H1 (cell line): Measurements from ENCODE around the gene ACCS. TPM values are rescaled to one million over a fixed set of nuclear protein-coding genes. Genes with fewer than 3 reads are reported as not detected.

Source experiments
- CTCF ChIA-PET: fragments of 300-600 bp; sonication (Branson Sonifier 250); formaldehyde crosslinking; loops from one replicate; lab custom pipeline; 2021; ENCODE audit not compliant: partially characterized antibody; lab: Charles Lee
- POLR2A ChIA-PET: fragments of 300-600 bp; sonication (Branson Sonifier 250); formaldehyde crosslinking; loops from one replicate; lab custom pipeline; 2021; ENCODE audit warnings: inconsistent platforms; ENCODE audit not compliant: partially characterized antibody; lab: Charles Lee
- DNase-seq, 2 experiments: peaks; one replicate each; pipeline versions ENCODE4 v3.0.0 to v3.0.0-alpha.2; 2010 to 2022; ENCODE audit warnings: low spot score in 2 of 2, low read depth in 1 of 2, mixed read lengths in 1 of 2
- FAIRE-seq: peaks from 2 replicates; lab custom pipeline; 2011; peaks lifted over from hg19 to GRCh38; lab: Jason Lieb, UNC
- H2AFZ ChIP-seq: 2 replicates; pipeline ENCODE4 v1.8.1; 2012; ENCODE audit warnings: low read length, inconsistent platforms
- H2AK5ac ChIP-seq: 2 replicates; pipeline ENCODE4 v1.6.1; 2013; ENCODE audit warnings: low read depth, low read length
- H2BK120ac ChIP-seq: replicated peaks from 2 replicates; pipeline ENCODE3; 2013; ENCODE audit warnings: low read depth, low read length, inconsistent platforms
- H2BK12ac ChIP-seq: 2 replicates; pipeline ENCODE4 v1.6.1; 2013; ENCODE audit warnings: low read depth, low read length
- H2BK15ac ChIP-seq: 2 replicates; pipeline ENCODE4 v1.6.1; 2013; ENCODE audit warnings: low read length
- H2BK20ac ChIP-seq: 2 replicates; pipeline ENCODE4 v1.6.1; 2013; ENCODE audit warnings: low read length
- H2BK5ac ChIP-seq: 2 replicates; pipeline ENCODE4 v1.6.1; 2013; ENCODE audit warnings: low read depth, low read length
- H3K14ac ChIP-seq: 2 replicates; pipeline ENCODE4 v1.6.1; 2013; ENCODE audit warnings: inconsistent platforms; ENCODE audit not compliant: insufficient read length
- H3K18ac ChIP-seq: 2 replicates; pipeline ENCODE4 v1.6.1; 2013; ENCODE audit warnings: low read length; ENCODE audit errors: extremely low read depth
- H3K23ac ChIP-seq: 2 replicates; pipeline ENCODE4 v1.6.1; 2013; ENCODE audit warnings: inconsistent platforms; ENCODE audit not compliant: insufficient read length
- H3K23me2 ChIP-seq: 2 replicates; pipeline ENCODE4 v1.6.1; 2013; ENCODE audit warnings: low read depth, low read length
- H3K27ac ChIP-seq: 2 replicates; pipeline ENCODE4 v1.6.1; 2011; ENCODE audit warnings: low read depth, low read length, inconsistent platforms
- H3K27me3 ChIP-seq, 4 experiments: replicated peaks in 1 of 4; 1 replicate in 1 of 4; 2 replicates in 3 of 4; pipeline versions ENCODE4 v1.6.1 to v1.8.1; 2011 to 2013; ENCODE audit warnings: low read length in 3 of 4, mild to moderate bottlenecking in 3 of 4, inconsistent platforms in 2 of 4, mixed read lengths in 2 of 4, moderate library complexity in 1 of 4; ENCODE audit not compliant: control insufficient read depth in 3 of 4, insufficient read depth in 3 of 4; ENCODE audit errors: extremely low read depth in 1 of 4
- H3K36me3 ChIP-seq, 4 experiments: 2 replicates each; pipeline versions ENCODE4 v1.6.1 to v1.8.1; 2011 to 2013; ENCODE audit warnings: mild to moderate bottlenecking in 4 of 4, low read length in 3 of 4, moderate library complexity in 2 of 4, control low read depth in 1 of 4, inconsistent platforms in 1 of 4; ENCODE audit not compliant: insufficient read depth in 4 of 4, control insufficient read depth in 2 of 4
- H3K4ac ChIP-seq: replicated peaks from 2 replicates; pipeline ENCODE3; 2013; ENCODE audit warnings: low read length, low read depth, mixed read lengths, inconsistent platforms; ENCODE audit not compliant: insufficient read length
- H3K4me1 ChIP-seq, 4 experiments: replicated peaks in 1 of 4; 1 replicate in 1 of 4; 2 replicates in 3 of 4; pipeline versions ENCODE4 v1.6.1 to v1.8.1; 2011 to 2013; ENCODE audit warnings: low read length in 3 of 4, inconsistent platforms in 2 of 4, mixed read lengths in 1 of 4; ENCODE audit not compliant: insufficient read depth in 4 of 4, control insufficient read depth in 3 of 4
- H3K4me2 ChIP-seq, 2 experiments: 2 replicates each; pipeline versions ENCODE4 v1.6.1 to v1.8.1; 2011 to 2013; ENCODE audit warnings: low read depth in 2 of 2, low read length in 2 of 2, control low read depth in 1 of 2, inconsistent platforms in 1 of 2, mild to moderate bottlenecking in 1 of 2; ENCODE audit not compliant: insufficient read depth in 1 of 2
- H3K4me3 ChIP-seq, 4 experiments: fragments of 200-600, 300-600 bp in 1 of 4; sonication (generic), shearing (Covaris generic), sonication (Bioruptor Twin) in 1 of 4; 2 replicates each; pipeline versions ENCODE4 v1.5.1 to v1.8.1; 2011 to 2016; ENCODE audit warnings: low read length in 4 of 4, low read depth in 3 of 4, control low read depth in 2 of 4, inconsistent platforms in 2 of 4, mild to moderate bottlenecking in 2 of 4, mixed read lengths in 1 of 4, moderate library complexity in 1 of 4; ENCODE audit not compliant: insufficient read depth in 2 of 4; ENCODE audit errors: extremely low read depth in 1 of 4
- H3K56ac ChIP-seq: replicated peaks from 2 replicates; pipeline ENCODE3; 2013; ENCODE audit warnings: low read depth, mild to moderate bottlenecking, mixed read lengths, low read length, inconsistent platforms; ENCODE audit not compliant: insufficient read length
- H3K79me1 ChIP-seq: 2 replicates; pipeline ENCODE4 v1.6.1; 2013; ENCODE audit warnings: low read depth, low read length, control low read depth
- H3K79me2 ChIP-seq, 2 experiments: 2 replicates each; pipeline versions ENCODE4 v1.6.1 to v1.8.1; 2012 to 2013; ENCODE audit warnings: low read length in 2 of 2, mild to moderate bottlenecking in 2 of 2, inconsistent platforms in 1 of 2; ENCODE audit not compliant: insufficient read depth in 2 of 2, control insufficient read depth in 1 of 2
- H3K9ac ChIP-seq, 4 experiments: replicated peaks in 1 of 4; 1 replicate in 1 of 4; 2 replicates in 3 of 4; pipeline versions ENCODE4 v1.6.1 to v1.8.1; 2011 to 2013; ENCODE audit warnings: low read depth in 3 of 4, low read length in 3 of 4, control low read depth in 2 of 4, mild to moderate bottlenecking in 2 of 4, moderate library complexity in 2 of 4, inconsistent platforms in 1 of 4; ENCODE audit errors: extremely low read depth in 1 of 4
- H3K9me3 ChIP-seq, 2 experiments: 2 replicates each; pipeline versions ENCODE4 v1.6.1 to v1.8.1; 2012 to 2013; ENCODE audit warnings: mild to moderate bottlenecking in 2 of 2, moderate library complexity in 2 of 2, control low read depth in 1 of 2, inconsistent platforms in 1 of 2, low read depth in 1 of 2, low read length in 1 of 2, mixed read lengths in 1 of 2; ENCODE audit not compliant: insufficient read depth in 2 of 2
- H4K20me1 ChIP-seq, 2 experiments: replicated peaks in 1 of 2; 2 replicates each; pipeline versions ENCODE3 to v1.8.1; 2011 to 2013; ENCODE audit warnings: inconsistent platforms in 2 of 2, low read length in 2 of 2, mild to moderate bottlenecking in 1 of 2; ENCODE audit not compliant: insufficient read depth in 2 of 2, control insufficient read depth in 1 of 2
- H4K5ac ChIP-seq: 2 replicates; pipeline ENCODE4 v1.6.1; 2013; ENCODE audit warnings: low read length, low read depth, mixed read lengths, inconsistent platforms; ENCODE audit not compliant: insufficient read length
- H4K8ac ChIP-seq: 2 replicates; pipeline ENCODE4 v1.8.0; 2013; ENCODE audit warnings: mild to moderate bottlenecking, moderate library complexity, low read length, inconsistent platforms; ENCODE audit not compliant: insufficient read depth; ENCODE audit errors: extremely low read depth
- H4K91ac ChIP-seq: replicated peaks from 2 replicates; pipeline ENCODE3; 2013; ENCODE audit warnings: low read length, mixed read lengths, inconsistent platforms; ENCODE audit not compliant: insufficient read length
- ATF3 ChIP-seq: IDR thresholded peaks from 2 replicates; pipeline ENCODE4 v1.6.1; 2011; ENCODE audit warnings: low read depth, mild to moderate bottlenecking, low read length; ENCODE audit not compliant: insufficient read depth
- BACH1 ChIP-seq: IDR thresholded peaks from 2 replicates; pipeline ENCODE4 v1.6.1; 2012; ENCODE audit warnings: low read length, improper control_type of control experiment
- CHD1 ChIP-seq: IDR thresholded peaks from 2 replicates; pipeline ENCODE4 v1.6.1; 2012; ENCODE audit warnings: low read depth, low read length, improper control_type of control experiment
- HDAC2 ChIP-seq, 2 experiments: fragments of 300-600 bp in 1 of 2; sonication (generic) in 1 of 2; IDR thresholded peaks; 2 replicates each; pipeline ENCODE4 v1.6.1; 2011 to 2012; ENCODE audit warnings: low read depth in 2 of 2, low read length in 2 of 2, mild to moderate bottlenecking in 2 of 2, moderate library complexity in 2 of 2, borderline replicate concordance in 1 of 2, inconsistent platforms in 1 of 2
- KDM4A ChIP-seq: IDR thresholded peaks from one replicate; pipeline ENCODE4 v1.7.1; 2012; ENCODE audit warnings: low read depth, mild to moderate bottlenecking, moderate library complexity, low read length, inconsistent platforms; ENCODE audit not compliant: severe bottlenecking
- PHF8 ChIP-seq: fragments of 200-600 bp; sonication (generic); conservative IDR thresholded peaks from 2 replicates; pipeline ENCODE4 v1.7.1; 2012; ENCODE audit warnings: low read depth, mild to moderate bottlenecking, inconsistent platforms, low read length, moderate library complexity
- POLR2AphosphoS5 ChIP-seq: IDR thresholded peaks from 2 replicates; pipeline ENCODE4 v1.6.1; 2011; ENCODE audit warnings: low read depth, low read length
- POU5F1 ChIP-seq: IDR thresholded peaks from 2 replicates; pipeline ENCODE4 v1.6.1; 2011; ENCODE audit warnings: low read depth, mild to moderate bottlenecking, low read length, moderate library complexity
- RBBP5 ChIP-seq: IDR thresholded peaks from 2 replicates; pipeline ENCODE4 v1.7.1; 2012; ENCODE audit warnings: low read depth, mild to moderate bottlenecking, inconsistent platforms, low read length, moderate library complexity, borderline replicate concordance
- SAP30 ChIP-seq: fragments of 300-600 bp; sonication (generic); IDR thresholded peaks from 2 replicates; pipeline ENCODE4 v1.7.1; 2012; ENCODE audit warnings: low read length, moderate library complexity, mild to moderate bottlenecking, inconsistent platforms; ENCODE audit not compliant: insufficient read depth, insufficient replicate concordance
- SP4 ChIP-seq: IDR thresholded peaks from 2 replicates; pipeline ENCODE4 v1.6.1; 2012; ENCODE audit warnings: low read length, inconsistent platforms
- USF2 ChIP-seq: IDR thresholded peaks from 2 replicates; pipeline ENCODE4 v1.6.1; 2011; ENCODE audit warnings: low read length, improper control_type of control experiment
- WGBS, 2 experiments: shearing (Covaris generic) in 1 of 2; methylation state at CpG; one replicate each; pipeline versions ENCODE4 v1.1.6 to v1.1.7; 2013 to 2015; ENCODE audit warnings: low lambda C conversion rate in 2 of 2, mixed read lengths in 2 of 2, inconsistent platforms in 1 of 2, low coverage in 1 of 2, missing lambda C conversion rate in 1 of 2; ENCODE audit not compliant: insufficient replicate concordance in 2 of 2, insufficient coverage in 1 of 2, insufficient read length in 1 of 2; ENCODE audit errors: extremely low coverage in 1 of 2, missing lambda C conversion rate in 1 of 2; 5-methylcytosine and 5-hydroxymethylcytosine counted together
- polyA plus RNA-seq, 7 experiments: library from polyadenylated mRNA; depleted of rRNA in 3 of 7; stranded (reverse) in 5 of 7; unstranded in 2 of 7; fragments of >200 nt in 5 of 7; fragments of 200-250 nt in 2 of 7; gene quantifications; 1 replicate in 5 of 7; 2 replicates in 1 of 7; 4 replicates in 1 of 7; pipeline versions ENCODE4 v1.2.1 to v1.2.3, GENCODE V29; 2011 to 2013; ENCODE audit warnings: missing spikeins in 2 of 7, mixed read lengths in 2 of 7
- total RNA-seq: library from RNA; stranded (reverse); fragmentation: NEBNext Ultra II Directional; extraction: Animal tissue kit (Norgen Biotek cat#: 25700); gene quantifications from 2 replicates; pipeline ENCODE4 v1.2.1, GENCODE V29; 2021

ACCS gene
- total and polyA plus RNA-seq, 2 of the 8 experiments (the other 6 are each of a cell fraction or from before 2014, with no cell fraction given): 6.0 to 8.0 TPM

DNA sequence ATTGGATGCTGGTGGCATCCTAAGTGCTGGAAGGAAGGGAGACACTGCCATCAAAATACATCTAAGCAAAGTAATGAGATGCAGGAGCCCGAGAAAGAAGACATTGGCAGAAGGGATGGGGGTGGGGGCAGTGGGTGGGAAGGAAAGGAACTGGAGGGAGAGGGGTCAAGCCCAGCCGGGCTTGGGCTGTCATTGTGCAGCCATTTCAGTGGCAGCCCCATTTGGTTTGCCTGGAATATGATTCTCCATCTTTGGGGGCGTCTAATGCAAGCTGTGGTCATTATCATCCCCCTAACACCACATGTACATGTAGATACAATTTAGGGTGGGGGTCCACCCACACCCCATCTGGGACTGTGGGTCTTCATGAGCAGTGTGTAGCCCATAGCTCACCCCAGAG, 32.2 kb upstream of the ACCS start:
- Histone ChIP-seq H2BK20ac (no peak overlapping the region), H3K4ac (no peak overlapping the region), H3K9me3 (no peaks in the 10 kb centered on the region), H4K8ac (no peak overlapping the region), H4K20me1 (no peaks in the 10 kb centered on the region), H3K9ac (no peak overlapping the region), H3K4me3 (no peak overlapping the region), H3K23ac (no peak overlapping the region), H3K27me3 (no peaks in the 10 kb centered on the region), H2BK5ac (no peak overlapping the region), H2BK120ac (no peak overlapping the region), H2BK12ac (no peak overlapping the region), H4K5ac (no peak overlapping the region), H2BK15ac (no peak overlapping the region), H3K36me3 (no peaks in the 10 kb centered on the region), H3K79me1 (no peaks in the 10 kb centered on the region), H3K4me1 (peaks cover 0 to 11% (median 4%) of the 10 kb centered on the region in 4 experiments; a peak in 6 of 7 replicates), H3K4me2 (no peak overlapping the region), H3K79me2 (no peaks in the 10 kb centered on the region), H3K23me2 (no peaks in the 10 kb centered on the region), H3K18ac (no peak overlapping the region), H4K91ac (no peak overlapping the region), H2AFZ (no peak overlapping the region), H3K14ac (no peak overlapping the region), H3K56ac (no peak overlapping the region), H3K27ac (no peak overlapping the region), H2AK5ac (no peak overlapping the region)
- FAIRE-seq (no peak), DNase-seq (peak in 1 of 2 experiments; percentile 19)
- CTCF ChIA-PET: interaction anchor here (1.1 to 5.7 kb wide), 12 partner anchors 9 to 154 kb away, joined by 3 to 43 read pairs (median 4); no protein-coding TSS in a partner anchor
- POLR2A ChIA-PET: interaction anchor here (1.1 to 1.6 kb wide), 2 partner anchors 32 to 92 kb away, joined by 3 to 4 read pairs; partner anchors contain the start of genes ACCS and C11orf96
- 88% methylated on average over 2 of the region's 3 CpGs; no CpG with 5 or more reads in 1 of the 2 experiments for WGBS, 2 experiments
- TF ChIP-seq PHF8 (no peak), SP4 (no peak), CHD1 (no peak), ATF3 (no peak), SAP30 (no peak), RBBP5 (no peak), POLR2AphosphoS5 (no peak), BACH1 (no peak), KDM4A (no peak), USF2 (no peak), HDAC2 (IDR thresholded peaks at IDR 0.05; ENCODE audit: borderline replicate concordance in 1 of 2, low read depth in 2 of 2, low read length in 2 of 2) (no peak), POU5F1 (no peak)
